K562 (cell line): Measurements from ENCODE around the gene MACROD2. TPM values are rescaled to one million over a fixed set of nuclear protein-coding genes. Genes with fewer than 3 reads are reported as not detected.

ENCODE experiments used
- ATAC-seq: fragments of 200-7000 bp; cut with Tn5 transposase; 3 replicates; pipeline ENCODE4 v1.9.1; 2020; ENCODE audit warnings: moderate library complexity
- BruUV-seq: library from RNA; stranded (reverse); fragments of 400-500 nt; replicated peaks from 2 replicates; lab custom pipeline; 2021; lab: Mats Ljungman, UMichigan
- CTCF ChIA-PET: fragments of 300-600 bp; formaldehyde crosslinking; extraction: SDS; loops from one replicate; lab custom pipeline; 2021; ENCODE audit warnings: low intra/inter-chr PET ratio; lab: Yijun Ruan, JAX
- POLR2A ChIA-PET: fragments of 300-600, 350-650 bp; sonication (Branson Sonifier 250); formaldehyde crosslinking; extraction: SDS; loops from one replicate; lab custom pipeline; 2021; ENCODE audit warnings: antibody characterized with exemption, inconsistent platforms; lab: Yijun Ruan, JAX
- DNase-seq, 4 experiments: peaks; one replicate each; pipeline versions ENCODE4 v3.0.0 to v3.0.0-alpha.2; 2011 to 2018; ENCODE audit warnings: low spot score in 3 of 4, mixed read lengths in 3 of 4; ENCODE audit errors: extremely low read depth in 1 of 4
- FAIRE-seq: peaks from 2 replicates; lab custom pipeline; 2011; peaks lifted over from hg19 to GRCh38; lab: Jason Lieb, UNC
- H2AFZ ChIP-seq: 2 replicates; pipeline ENCODE4 v1.6.0; 2011; ENCODE audit warnings: low read depth, low read length, control low read depth, inconsistent platforms
- H3K27ac ChIP-seq: fragments of 200-600 bp; 3 replicates; pipeline ENCODE4 v1.8.0; 2011; ENCODE audit warnings: low read depth, mild to moderate bottlenecking, control low read depth, inconsistent platforms, low read length, moderate library complexity, mixed read lengths; ENCODE audit errors: extremely low read depth
- H3K27me3 ChIP-seq, 2 experiments: fragments of 300-600 bp in 1 of 2; 2 replicates in 1 of 2; 3 replicates in 1 of 2; pipeline versions ENCODE4 v1.6.0 to v1.8.0; 2011; ENCODE audit warnings: inconsistent platforms in 2 of 2, low read length in 2 of 2, mild to moderate bottlenecking in 1 of 2, mixed read lengths in 1 of 2, moderate library complexity in 1 of 2; ENCODE audit not compliant: control insufficient read depth in 2 of 2, insufficient read depth in 2 of 2
- H3K36me3 ChIP-seq: fragments of 300-600 bp; 3 replicates; pipeline ENCODE4 v1.8.0; 2011; ENCODE audit warnings: mild to moderate bottlenecking, low read length, inconsistent platforms; ENCODE audit not compliant: control insufficient read depth, insufficient read depth
- H3K4me1 ChIP-seq, 2 experiments: fragments of 200-600 bp in 1 of 2; replicated peaks in 1 of 2; 2 replicates in 1 of 2; 3 replicates in 1 of 2; pipeline versions ENCODE4 v1.5.1 to v1.8.0; 2011; ENCODE audit warnings: inconsistent platforms in 2 of 2, low read length in 2 of 2, mild to moderate bottlenecking in 1 of 2, mixed read lengths in 1 of 2, moderate library complexity in 1 of 2; ENCODE audit not compliant: control insufficient read depth in 2 of 2, insufficient read depth in 2 of 2
- H3K4me2 ChIP-seq: 2 replicates; pipeline ENCODE4 v1.6.1; 2011; ENCODE audit warnings: low read length, control low read depth, inconsistent platforms, mixed read lengths; ENCODE audit not compliant: insufficient read depth
- H3K4me3 ChIP-seq: fragments of 200-600 bp; sonication (generic), shearing (Covaris generic); 2 replicates; pipeline ENCODE4 v1.5.1; 2016; ENCODE audit warnings: control low read depth, inconsistent platforms
- H3K79me2 ChIP-seq: fragments of 200-600 bp; 3 replicates; pipeline ENCODE4 v1.8.0; 2011; ENCODE audit warnings: low read length, inconsistent platforms; ENCODE audit not compliant: control insufficient read depth, insufficient read depth
- H3K9ac ChIP-seq, 2 experiments: 2 replicates each; pipeline versions ENCODE4 v1.6.0 to v1.6.1; 2011; ENCODE audit warnings: low read depth in 2 of 2, low read length in 2 of 2, control low read depth in 1 of 2, inconsistent platforms in 1 of 2, mild to moderate bottlenecking in 1 of 2, mixed read lengths in 1 of 2; ENCODE audit not compliant: insufficient read depth in 1 of 2
- H3K9me1 ChIP-seq: one replicate; pipeline ENCODE4 v1.6.0; 2011; ENCODE audit warnings: inconsistent platforms, mild to moderate bottlenecking, low read length, moderate library complexity; ENCODE audit not compliant: control insufficient read depth, insufficient read depth
- H3K9me3 ChIP-seq: replicated peaks from 2 replicates; pipeline ENCODE4 v1.5.1; 2011; ENCODE audit warnings: low read depth, low read length, inconsistent platforms; ENCODE audit not compliant: control insufficient read depth, insufficient read depth
- H4K20me1 ChIP-seq: replicated peaks from 2 replicates; pipeline ENCODE4 v1.6.1; 2011; ENCODE audit warnings: low read length, inconsistent platforms, mixed read lengths; ENCODE audit not compliant: control insufficient read depth, insufficient read depth
- ATF1 ChIP-seq, 2 experiments: fragments of 450-650 bp in 1 of 2; IDR thresholded peaks; 2 replicates each; pipeline ENCODE4 v1.6.1; 2016; ENCODE audit warnings: missing compliant biosample characterization in 1 of 2, missing genetic modification characterization in 1 of 2
- JUNB ChIP-seq: fragments of 450-650 bp; formaldehyde crosslinking; conservative IDR thresholded peaks from 2 replicates; pipeline ENCODE4 v1.4.0; 2020; ENCODE audit warnings: mild to moderate bottlenecking
- SAFB2 ChIP-seq: fragments of 200-400 bp; formaldehyde crosslinking; IDR thresholded peaks from 2 replicates; pipeline ENCODE4 v1.6.1; 2018; ENCODE audit warnings: borderline replicate concordance, low read length, low read depth, moderate library complexity; ENCODE audit not compliant: severe bottlenecking
- ZFP30 ChIP-seq: fragments of 250-450 bp; sonication (Bioruptor Pico); IDR thresholded peaks from 2 replicates; pipeline ENCODE4 v1.8.0; 2022; ENCODE audit warnings: moderate library complexity, mild to moderate bottlenecking, inconsistent platforms, borderline replicate concordance
- ZNF354B ChIP-seq: fragments of 250-450 bp; sonication (Bioruptor Pico); IDR thresholded peaks from 2 replicates; pipeline ENCODE4 v1.4.0; 2020
- WGBS: fragments of 100-300 bp; shearing (Covaris generic); methylation state at CpG from one replicate; pipeline ENCODE4 v1.1.6; 2016; ENCODE audit warnings: low coverage, mixed read lengths; ENCODE audit not compliant: insufficient coverage; ENCODE audit errors: missing lambda C conversion rate; 5-methylcytosine and 5-hydroxymethylcytosine counted together
- in situ Hi-C: fragments of 300-500 bp; cut with MboI; formaldehyde crosslinking; loops from 4 replicates; pipeline ENCODE4 v1.15.0; 2018; ENCODE audit warnings: inconsistent platforms, mixed read lengths
- intact Hi-C: fragments of 100-400 bp; cut with micrococcal nuclease; formaldehyde crosslinking; loops from 2 replicates; pipeline ENCODE4 v1.14.2; 2022
- polyA plus RNA-seq, 8 experiments: library from polyadenylated mRNA; depleted of rRNA in 4 of 8; stranded (reverse) in 5 of 8; unstranded in 3 of 8; fragments of >200 nt; fragmentation: Nextera tagmentation in 2 of 8; fragmentation: Illumina TruSeq in 1 of 8; extraction: Ambion mirVana in 2 of 8; extraction: Trizol in 1 of 8; gene quantifications; 2 replicates each; pipeline versions ENCODE4 v1.2.1 to v1.2.3, GENCODE V29; 2011 to 2014; ENCODE audit warnings: inconsistent platforms in 1 of 8, missing spikeins in 1 of 8
- total RNA-seq, 7 experiments: library from RNA; depleted of rRNA in 6 of 7; stranded (reverse); fragments of >200 nt in 6 of 7; fragmentation: Illumina TruSeq in 2 of 7; extraction: Trizol in 2 of 7; gene quantifications; 2 replicates each; pipeline versions ENCODE4 v1.2.1 to v1.2.3, GENCODE V29; 2011 to 2021; ENCODE audit warnings: low replicate concordance in 1 of 7
- TF ChIP-seq, protein P1 (sequence below): IDR thresholded peaks from 2 replicates; pipeline ENCODE4 v1.6.1; 2014; ENCODE audit warnings: antibody characterized with exemption
- TF ChIP-seq, protein P2 (sequence below): sonication (generic); formaldehyde crosslinking; IDR thresholded peaks from 2 replicates; pipeline ENCODE4 v1.8.1; 2023; ENCODE audit warnings: mild to moderate bottlenecking, missing genetic modification reagents, moderate library complexity
- TF ChIP-seq, protein P3 (sequence below), 2 experiments: fragments of 450-650 bp in 1 of 2; sonication (generic) in 1 of 2; formaldehyde crosslinking in 1 of 2; IDR thresholded peaks in 1 of 2; conservative IDR thresholded peaks in 1 of 2; 2 replicates each; pipeline versions ENCODE4 v1.6.1 to v1.8.1; 2016 to 2023; ENCODE audit warnings: mild to moderate bottlenecking in 2 of 2, moderate library complexity in 2 of 2, inconsistent platforms in 1 of 2, missing genetic modification reagents in 1 of 2

Gene MACROD2
- total and polyA plus RNA-seq, 9 of the 15 experiments (the other 6 are each of a cell fraction or from before 2014, with no cell fraction given) = not detected

DNA sequence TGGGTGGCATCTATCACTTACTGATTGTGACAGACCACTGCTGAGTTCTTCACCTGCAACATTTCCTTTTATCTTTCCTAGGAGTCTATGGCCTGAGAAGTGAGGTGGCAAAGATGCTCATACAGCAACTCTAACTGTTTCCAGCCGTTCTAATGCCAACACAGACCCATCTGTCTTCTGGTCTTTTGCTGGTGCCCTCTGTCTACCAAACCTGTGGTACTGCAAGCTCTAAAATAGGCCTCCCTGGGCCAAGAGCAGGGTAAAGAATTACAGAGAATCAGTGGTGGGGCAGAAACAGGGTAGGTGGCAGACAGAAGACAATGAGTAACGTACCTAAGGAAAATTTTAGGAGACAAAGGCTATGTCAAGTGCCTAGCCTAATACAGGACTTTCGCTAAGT lies 953.1 kb downstream of the MACROD2 start:
- intact Hi-C loops = no loop called here
- CTCF ChIA-PET = no interaction called here

More for the DNA sequence above, 953.1 kb downstream of the MACROD2 start:
- ATAC-seq = no peak
- in situ Hi-C loops = no loop called here
- Histone ChIP-seq H3K4me2 (no peak overlapping the region), H2AFZ (no peak overlapping the region), H3K27ac (no peak overlapping the region), H3K4me1 (no peaks in the 10 kb centered on the region), H3K36me3 (no peaks in the 10 kb centered on the region), H3K27me3 (no peaks in the 10 kb centered on the region), H3K9me1 (no peaks in the 10 kb centered on the region), H3K79me2 (no peaks in the 10 kb centered on the region), H3K9me3 (no peaks in the 10 kb centered on the region), H4K20me1 (no peaks in the 10 kb centered on the region), H3K9ac (no peak overlapping the region), H3K4me3 (no peak overlapping the region)
- no TSS peak for BruUV-seq
- no peak for DNase-seq
- no peak for FAIRE-seq
- TF ChIP-seq ATF1 (CRISPR knock-in tag; IDR thresholded peaks at IDR 0.05) (no peak), ATF1 (tag; IDR thresholded peaks at IDR 0.05) (no peak), ZFP30 (CRISPR knock-in tag) (no peak), JUNB (no peak), SAFB2 (no peak), ZNF354B (CRISPR knock-in tag) (no peak)
- TF ChIP-seq, protein P1, sequence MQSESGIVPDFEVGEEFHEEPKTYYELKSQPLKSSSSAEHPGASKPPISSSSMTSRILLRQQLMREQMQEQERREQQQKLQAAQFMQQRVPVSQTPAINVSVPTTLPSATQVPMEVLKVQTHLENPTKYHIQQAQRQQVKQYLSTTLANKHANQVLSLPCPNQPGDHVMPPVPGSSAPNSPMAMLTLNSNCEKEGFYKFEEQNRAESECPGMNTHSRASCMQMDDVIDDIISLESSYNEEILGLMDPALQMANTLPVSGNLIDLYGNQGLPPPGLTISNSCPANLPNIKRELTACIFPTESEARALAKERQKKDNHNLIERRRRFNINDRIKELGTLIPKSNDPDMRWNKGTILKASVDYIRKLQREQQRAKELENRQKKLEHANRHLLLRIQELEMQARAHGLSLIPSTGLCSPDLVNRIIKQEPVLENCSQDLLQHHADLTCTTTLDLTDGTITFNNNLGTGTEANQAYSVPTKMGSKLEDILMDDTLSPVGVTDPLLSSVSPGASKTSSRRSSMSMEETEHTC = no peak
- TF ChIP-seq, protein P2, sequence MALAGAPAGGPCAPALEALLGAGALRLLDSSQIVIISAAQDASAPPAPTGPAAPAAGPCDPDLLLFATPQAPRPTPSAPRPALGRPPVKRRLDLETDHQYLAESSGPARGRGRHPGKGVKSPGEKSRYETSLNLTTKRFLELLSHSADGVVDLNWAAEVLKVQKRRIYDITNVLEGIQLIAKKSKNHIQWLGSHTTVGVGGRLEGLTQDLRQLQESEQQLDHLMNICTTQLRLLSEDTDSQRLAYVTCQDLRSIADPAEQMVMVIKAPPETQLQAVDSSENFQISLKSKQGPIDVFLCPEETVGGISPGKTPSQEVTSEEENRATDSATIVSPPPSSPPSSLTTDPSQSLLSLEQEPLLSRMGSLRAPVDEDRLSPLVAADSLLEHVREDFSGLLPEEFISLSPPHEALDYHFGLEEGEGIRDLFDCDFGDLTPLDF (CRISPR knock-in tag) = no peak
- TF ChIP-seq, protein P3, sequence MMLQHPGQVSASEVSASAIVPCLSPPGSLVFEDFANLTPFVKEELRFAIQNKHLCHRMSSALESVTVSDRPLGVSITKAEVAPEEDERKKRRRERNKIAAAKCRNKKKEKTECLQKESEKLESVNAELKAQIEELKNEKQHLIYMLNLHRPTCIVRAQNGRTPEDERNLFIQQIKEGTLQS (IDR thresholded peaks at IDR 0.05) = no peak
- TF ChIP-seq, protein P3 (CRISPR knock-in tag; conservative IDR thresholded peaks at IDR 0.05) = no peak
- POLR2A ChIA-PET = no interaction called here
- 0% methylated on average over 3 of the region's 3 CpGs for WGBS
